Smooth muscle cell (in vitro differentiated cells): ENCODE data around the gene MEX3A. TPM values are rescaled to one million over a fixed set of nuclear protein-coding genes. Genes with fewer than 3 reads are reported as not detected.

Source experiments
- DNase-seq: peaks from one replicate; lab custom pipeline; 2025; ENCODE audit not compliant: unreplicated experiment; lab: John Stamatoyannopoulos, UW
- H2AFZ ChIP-seq: fragments of 200-600 bp; sonication (generic); 2 replicates; pipeline ENCODE4 v1.6.0; 2016; ENCODE audit warnings: antibody characterized with exemption, low read depth, mild to moderate bottlenecking
- H3F3A ChIP-seq: fragments of 200-600 bp; sonication (generic); 2 replicates; pipeline ENCODE4 v1.6.0; 2017; ENCODE audit warnings: antibody characterized with exemption, low read depth
- H3K27ac ChIP-seq: fragments of 200-600 bp; sonication (generic); 2 replicates; pipeline ENCODE4 v1.5.1; 2016; ENCODE audit warnings: low read depth, mild to moderate bottlenecking
- H3K27me3 ChIP-seq: fragments of 200-600 bp; sonication (generic); 2 replicates; pipeline ENCODE4 v1.6.1; 2016; ENCODE audit warnings: low read depth, mild to moderate bottlenecking
- H3K36me3 ChIP-seq: fragments of 200-600 bp; sonication (generic); 2 replicates; pipeline ENCODE4 v1.5.1; 2016; ENCODE audit warnings: low read depth
- H3K4me1 ChIP-seq: fragments of 200-600 bp; sonication (generic); 2 replicates; pipeline ENCODE4 v1.5.1; 2016; ENCODE audit warnings: low read depth
- H3K4me2 ChIP-seq: fragments of 200-600 bp; sonication (generic); 2 replicates; pipeline ENCODE4 v1.6.0; 2016; ENCODE audit warnings: mild to moderate bottlenecking
- H3K4me3 ChIP-seq: fragments of 200-600 bp; sonication (generic); 2 replicates; pipeline ENCODE4 v1.5.1; 2016; ENCODE audit warnings: mild to moderate bottlenecking
- H3K79me2 ChIP-seq: fragments of 200-600 bp; sonication (generic); 2 replicates; pipeline ENCODE4 v1.6.0; 2016; ENCODE audit warnings: low read depth, mild to moderate bottlenecking
- H3K9ac ChIP-seq: fragments of 200-600 bp; sonication (generic); 2 replicates; pipeline ENCODE4 v1.6.0; 2016; ENCODE audit warnings: low read depth
- H3K9me3 ChIP-seq: fragments of 200-600 bp; sonication (generic); replicated peaks from 2 replicates; pipeline ENCODE4 v1.5.1; 2016; ENCODE audit warnings: low read depth
- H4K20me1 ChIP-seq: fragments of 200-600 bp; sonication (generic); 2 replicates; pipeline ENCODE4 v1.6.0; 2016; ENCODE audit warnings: low read depth
- CTCF ChIP-seq: fragments of 200-600 bp; sonication (generic); IDR thresholded peaks from 2 replicates; pipeline ENCODE4 v1.5.1; 2017; ENCODE audit warnings: borderline replicate concordance, mild to moderate bottlenecking, antibody characterized with exemption; ENCODE audit not compliant: insufficient read depth, poor library complexity, severe bottlenecking
- WGBS: methylation state at CpG from one replicate; pipeline ENCODE4 v1.1.7; 2016; ENCODE audit warnings: low lambda C conversion rate; 5-methylcytosine and 5-hydroxymethylcytosine counted together
- polyA plus RNA-seq: library from polyadenylated mRNA; unstranded; fragments of >200 nt; fragmentation: Nextera tagmentation; extraction: Ambion mirVana; gene quantifications from 2 replicates; pipeline ENCODE4 v1.2.1, GENCODE V29; 2016
- total RNA-seq: library from RNA; depleted of rRNA; stranded (reverse); fragments of >200 nt; gene quantifications from 2 replicates; pipeline ENCODE4 v1.2.3, GENCODE V29; 2014

The MEX3A gene
- total and polyA plus RNA-seq, 2 experiments from 2014 or later: 10.5 to 13.8 TPM

- Histone ChIP-seq H3K9me3 (no peaks in the 10 kb centered on the region), H3F3A (peaks cover 12% of the 10 kb centered on the region), H4K20me1 (peaks cover 4% of the 10 kb centered on the region), H3K27ac (peak overlapping the region; percentile 96), H3K4me1 (peaks cover 16% of the 10 kb centered on the region), H3K9ac (peak overlapping the region; percentile 84), H3K4me3 (no peak overlapping the region), H3K79me2 (peaks cover 41% of the 10 kb centered on the region), H3K36me3 (no peaks in the 10 kb centered on the region), H3K27me3 (no peaks in the 10 kb centered on the region), H2AFZ (no peak overlapping the region), H3K4me2 (peak overlapping the region; percentile 42)
- no peak for DNase-seq
- TF ChIP-seq CTCF: no peak
- WGBS: 88% methylated on average over 9 of the region's 9 CpGs
Measured at GRCh38 chr1:156097499-156098178, 15.4 kb upstream of the MEX3A start.

DNA sequence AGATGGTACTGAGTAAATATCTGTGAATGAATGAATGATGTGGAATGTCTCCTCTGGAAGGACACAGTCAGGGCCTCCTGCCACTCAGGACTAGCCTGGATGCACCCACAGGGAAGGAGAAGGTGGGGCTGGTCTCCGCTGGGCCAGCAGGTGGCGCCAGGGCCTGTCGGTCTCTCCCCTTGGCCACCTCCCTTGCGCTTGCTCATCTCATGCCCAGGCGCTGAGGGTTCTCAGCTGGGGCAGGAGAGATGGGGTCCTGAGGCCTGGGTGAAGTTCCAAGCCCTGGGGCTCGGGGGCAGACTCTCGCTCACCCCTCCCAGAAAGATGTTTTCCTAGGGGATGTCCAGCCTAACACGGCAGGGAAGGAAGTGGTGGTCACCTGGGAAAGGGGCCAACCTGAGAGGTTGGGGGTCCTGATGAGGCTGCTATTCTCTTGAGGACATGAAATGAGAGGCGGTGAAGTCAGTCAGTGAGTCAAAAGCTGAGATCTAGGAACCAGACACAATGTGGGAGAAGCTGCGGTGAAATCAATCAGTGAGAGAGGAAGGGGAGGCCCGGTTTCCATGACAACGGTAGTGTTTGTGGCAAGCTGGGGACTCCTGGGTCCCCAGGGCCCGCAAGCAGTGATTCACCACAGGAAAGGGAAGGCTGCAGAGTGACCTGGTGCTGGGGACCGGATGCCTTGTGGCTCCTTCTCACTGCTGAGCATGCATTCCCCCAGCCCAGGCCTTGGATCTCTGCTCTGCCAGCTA, 14.6 kb upstream of the MEX3A start:
- peak overlapping the region; percentile 42 for H3K4me2 ChIP-seq

DNA sequence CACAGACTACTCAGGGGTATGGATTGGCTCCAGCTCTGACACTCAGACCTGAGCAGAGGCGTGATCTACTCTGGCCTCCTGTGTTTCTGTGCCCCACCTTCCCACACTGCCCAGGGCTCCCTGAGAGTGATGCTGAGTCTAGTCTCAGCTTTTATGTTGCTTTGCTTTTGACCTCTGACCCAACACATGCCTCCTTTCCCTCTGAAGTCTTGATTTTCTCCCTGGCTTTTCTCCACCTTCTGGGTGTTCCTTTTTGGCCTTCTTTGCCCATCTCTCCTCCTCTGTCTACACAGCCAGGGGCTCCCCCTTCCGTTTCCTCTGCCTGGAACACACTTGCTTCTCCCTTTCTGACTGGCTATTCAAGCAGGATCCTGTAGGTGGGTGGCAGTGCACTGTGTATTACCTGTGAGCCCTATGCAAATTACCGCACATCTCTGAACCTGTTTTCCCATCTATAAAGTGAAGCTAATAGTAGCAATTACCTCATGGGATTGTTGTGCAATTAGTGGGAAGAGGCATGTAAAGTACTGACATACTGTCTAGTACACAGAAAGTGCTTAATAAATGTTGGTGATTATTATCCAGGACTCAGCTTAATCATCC, 13.7 kb upstream of the MEX3A start:
- Histone ChIP-seq H3K27me3 (no peaks in the 10 kb centered on the region), H3K4me2 (peak overlapping the region; percentile 38), H3K36me3 (no peaks in the 10 kb centered on the region), H3F3A (peaks cover 12% of the 10 kb centered on the region), H3K9me3 (no peaks in the 10 kb centered on the region), H4K20me1 (peaks cover 5% of the 10 kb centered on the region), H3K4me3 (no peak overlapping the region), H2AFZ (no peak overlapping the region), H3K4me1 (peaks cover 9% of the 10 kb centered on the region), H3K27ac (peak overlapping the region; percentile 96), H3K9ac (peak overlapping the region; percentile 84), H3K79me2 (peaks cover 53% of the 10 kb centered on the region)
- 87% methylated on average over 3 of the region's 3 CpGs for WGBS
- no peak for TF ChIP-seq CTCF
- no peak for DNase-seq

More for the DNA sequence above, 14.6 kb upstream of the MEX3A start:
- Histone ChIP-seq H3K4me3 (no peak overlapping the region), H3K27ac (peak overlapping the region; percentile 96), H3K79me2 (peaks cover 49% of the 10 kb centered on the region), H3K36me3 (no peaks in the 10 kb centered on the region), H4K20me1 (peaks cover 4% of the 10 kb centered on the region), H3K4me1 (peaks cover 13% of the 10 kb centered on the region), H3F3A (peaks cover 12% of the 10 kb centered on the region), H3K27me3 (no peaks in the 10 kb centered on the region), H2AFZ (no peak overlapping the region), H3K9me3 (no peaks in the 10 kb centered on the region), H3K9ac (peak overlapping the region; percentile 84)
- peak; percentile 96 for TF ChIP-seq CTCF
- DNase-seq: peak; percentile 68
- 23% methylated on average over 14 of the region's 14 CpGs for WGBS
